ENCODE results near the gene THBD.

GRCh38 chr20:23039885-23040508, 9.5 kb downstream of the THBD start:
- no peak for TF ChIP-seq EP300 (IDR thresholded peaks at IDR 0.05)
- no peak for TF ChIP-seq POLR2A (IDR thresholded peaks at IDR 0.05)
- no peak for TF ChIP-seq CTCF (IDR thresholded peaks at IDR 0.05)
